MM.1S (cell line): ENCODE results near the gene PAPSS1.

Source experiments
- EZH2 ChIP-seq: fragments of 300-600 bp; sonication (generic); optimal IDR thresholded peaks from 2 replicates; pipeline ENCODE3; 2017; ENCODE audit warnings: low read depth, mild to moderate bottlenecking, antibody characterized with exemption, low read length, mixed read lengths
- EZH2phosphoT487 ChIP-seq: fragments of 300-600 bp; sonication (generic); IDR thresholded peaks from 2 replicates; pipeline ENCODE4 v1.6.1; 2018; ENCODE audit warnings: antibody characterized with exemption, low read length
- TF ChIP-seq, protein P1 (sequence below): fragments of 300-600 bp; sonication (generic); IDR thresholded peaks from 2 replicates; pipeline ENCODE4 v1.5.1; 2016; ENCODE audit warnings: antibody characterized with exemption, low read length, mixed read lengths

GRCh38 chr4:107666134-107666533 is 53.9 kb downstream of the PAPSS1 start:
- TF ChIP-seq EZH2 (no peak), EZH2phosphoT487 (no peak)
- TF ChIP-seq, protein P1, sequence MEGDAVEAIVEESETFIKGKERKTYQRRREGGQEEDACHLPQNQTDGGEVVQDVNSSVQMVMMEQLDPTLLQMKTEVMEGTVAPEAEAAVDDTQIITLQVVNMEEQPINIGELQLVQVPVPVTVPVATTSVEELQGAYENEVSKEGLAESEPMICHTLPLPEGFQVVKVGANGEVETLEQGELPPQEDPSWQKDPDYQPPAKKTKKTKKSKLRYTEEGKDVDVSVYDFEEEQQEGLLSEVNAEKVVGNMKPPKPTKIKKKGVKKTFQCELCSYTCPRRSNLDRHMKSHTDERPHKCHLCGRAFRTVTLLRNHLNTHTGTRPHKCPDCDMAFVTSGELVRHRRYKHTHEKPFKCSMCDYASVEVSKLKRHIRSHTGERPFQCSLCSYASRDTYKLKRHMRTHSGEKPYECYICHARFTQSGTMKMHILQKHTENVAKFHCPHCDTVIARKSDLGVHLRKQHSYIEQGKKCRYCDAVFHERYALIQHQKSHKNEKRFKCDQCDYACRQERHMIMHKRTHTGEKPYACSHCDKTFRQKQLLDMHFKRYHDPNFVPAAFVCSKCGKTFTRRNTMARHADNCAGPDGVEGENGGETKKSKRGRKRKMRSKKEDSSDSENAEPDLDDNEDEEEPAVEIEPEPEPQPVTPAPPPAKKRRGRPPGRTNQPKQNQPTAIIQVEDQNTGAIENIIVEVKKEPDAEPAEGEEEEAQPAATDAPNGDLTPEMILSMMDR: peak; percentile 27
